Activated CD8-positive, alpha-beta memory T cell treated with anti-CD3 and anti-CD28 coated beads, Interleukin-2, amount 50 U/mL, for 4 hours (primary cell): ENCODE results near the gene CHD6.

Experiments used
- DNase-seq: peaks from one replicate; pipeline ENCODE4 v3.0.0-alpha.2; 2020

Gene CHD6

DNA sequence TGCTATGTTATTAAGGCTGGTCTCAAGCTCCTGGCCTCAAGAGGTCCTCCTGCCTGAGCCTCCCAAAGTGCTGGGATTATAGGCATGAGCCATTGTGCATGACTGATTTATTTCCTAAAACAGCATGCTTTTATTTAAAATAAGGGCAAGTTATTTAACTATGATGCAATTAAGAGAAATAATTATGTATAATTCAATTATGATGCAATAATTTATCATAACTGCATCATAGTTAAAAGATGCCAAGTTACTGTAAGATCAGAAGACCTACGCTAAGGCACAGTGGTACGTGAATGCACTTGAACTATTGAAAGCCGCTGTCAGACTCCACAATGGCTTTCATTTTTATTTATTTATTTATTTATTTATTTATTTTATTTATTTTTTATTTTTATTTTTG is 227.3 kb downstream of the CHD6 start:
- DNase-seq = no peak

- DNase-seq = no peak
Observed at GRCh38 chr20:41387444-41387851, 230.7 kb downstream of the CHD6 start.

DNA sequence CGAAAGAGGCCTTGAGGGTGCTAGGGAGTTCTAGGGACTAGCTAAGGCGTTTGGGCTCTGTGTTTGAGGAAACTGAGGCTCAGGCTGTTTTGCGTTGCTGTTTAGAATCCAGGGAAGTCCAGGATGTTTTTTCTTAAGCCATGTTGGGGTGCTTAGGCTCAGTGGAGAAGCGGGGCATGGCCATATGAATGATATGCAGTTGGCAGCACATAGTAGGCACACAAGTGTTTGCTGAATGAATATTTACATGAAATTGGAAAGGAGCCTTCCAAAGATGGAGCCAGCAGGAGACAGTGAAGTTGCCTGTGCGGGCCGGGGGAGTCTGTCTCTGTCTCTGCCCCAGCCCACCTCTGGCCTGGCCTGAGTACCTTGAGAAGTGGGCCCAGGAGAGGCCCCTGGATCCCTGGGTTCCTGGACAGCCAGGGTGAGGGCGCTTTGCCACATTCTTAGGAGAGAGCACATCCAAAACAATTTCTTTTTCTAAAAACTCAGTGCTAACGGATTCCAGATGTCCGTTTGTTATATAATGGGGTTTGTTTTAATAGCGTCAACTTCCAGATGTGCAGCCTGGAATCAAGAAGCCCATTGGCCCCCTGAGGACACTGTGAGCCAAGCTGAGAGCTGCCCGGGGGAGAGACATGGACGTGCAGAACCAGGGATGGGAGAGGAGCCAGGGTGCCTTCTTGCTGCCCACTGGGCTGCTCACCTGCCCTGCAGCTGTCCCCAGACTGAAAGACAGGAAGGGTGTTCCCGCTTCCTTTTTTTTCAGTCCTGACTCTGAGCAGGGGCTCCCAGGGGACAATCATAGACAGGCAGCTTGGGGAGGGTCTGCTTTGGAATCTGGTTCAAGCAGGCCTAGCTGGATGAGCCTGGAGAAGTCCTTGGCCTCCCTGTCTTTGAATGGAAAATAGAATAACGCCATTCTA is 231.4 kb downstream of the CHD6 start:
- DNase-seq = no peak

DNA sequence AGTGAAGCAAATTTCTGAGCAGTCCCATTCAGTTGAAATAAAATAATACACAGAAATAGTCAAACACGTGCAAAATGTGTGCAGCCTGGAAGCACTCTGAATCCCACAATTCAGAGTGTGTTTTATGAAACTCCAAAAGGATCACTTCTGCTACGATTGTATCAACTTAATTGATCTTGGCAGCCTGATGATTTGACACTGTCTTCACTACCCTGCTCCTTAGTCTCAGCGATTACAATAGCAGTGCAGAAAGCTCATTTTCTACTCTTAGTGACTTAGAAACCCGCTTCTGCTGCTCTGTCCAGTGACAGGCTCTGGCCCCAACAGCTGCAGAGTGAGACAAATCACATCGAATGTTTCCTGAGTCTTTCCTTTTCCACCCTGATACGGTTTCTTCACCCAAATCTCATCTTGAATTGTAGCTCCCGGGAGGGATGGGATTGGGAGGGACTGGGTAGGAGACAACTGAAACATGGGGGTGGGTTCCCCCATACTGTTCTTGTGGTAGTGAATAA is 235.3 kb downstream of the CHD6 start:
- no peak for DNase-seq

- no peak for DNase-seq
Observed at GRCh38 chr20:41380551-41381193, 237.5 kb downstream of the CHD6 start.

- DNase-seq = no peak
Observed at GRCh38 chr20:41379551-41379950, 238.6 kb downstream of the CHD6 start.

GRCh38 chr20:41377275-41377674 is 240.9 kb downstream of the CHD6 start:
- no peak for DNase-seq

DNA sequence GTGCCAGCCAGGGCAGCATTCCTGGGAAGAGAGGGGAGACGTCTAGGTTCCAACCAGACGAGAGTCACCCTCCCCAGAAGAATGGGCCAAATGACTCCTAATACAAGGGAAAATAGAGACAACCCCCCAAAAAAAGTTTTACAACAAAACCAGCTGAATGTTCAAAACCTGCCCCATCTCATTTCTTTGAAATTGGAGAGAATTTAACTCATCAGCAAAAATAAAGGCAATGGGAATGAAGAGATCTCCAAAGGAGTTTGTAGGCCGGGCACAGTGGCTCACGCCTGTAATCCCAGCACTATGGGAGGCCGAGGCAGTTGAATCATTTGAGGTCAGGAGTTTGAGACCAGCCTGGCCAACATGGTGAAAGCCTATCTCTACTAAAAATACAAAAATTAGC is 241.8 kb downstream of the CHD6 start:
- no peak for DNase-seq

- no peak for DNase-seq
Observed at GRCh38 chr20:41375846-41376245, 242.3 kb downstream of the CHD6 start.

DNA sequence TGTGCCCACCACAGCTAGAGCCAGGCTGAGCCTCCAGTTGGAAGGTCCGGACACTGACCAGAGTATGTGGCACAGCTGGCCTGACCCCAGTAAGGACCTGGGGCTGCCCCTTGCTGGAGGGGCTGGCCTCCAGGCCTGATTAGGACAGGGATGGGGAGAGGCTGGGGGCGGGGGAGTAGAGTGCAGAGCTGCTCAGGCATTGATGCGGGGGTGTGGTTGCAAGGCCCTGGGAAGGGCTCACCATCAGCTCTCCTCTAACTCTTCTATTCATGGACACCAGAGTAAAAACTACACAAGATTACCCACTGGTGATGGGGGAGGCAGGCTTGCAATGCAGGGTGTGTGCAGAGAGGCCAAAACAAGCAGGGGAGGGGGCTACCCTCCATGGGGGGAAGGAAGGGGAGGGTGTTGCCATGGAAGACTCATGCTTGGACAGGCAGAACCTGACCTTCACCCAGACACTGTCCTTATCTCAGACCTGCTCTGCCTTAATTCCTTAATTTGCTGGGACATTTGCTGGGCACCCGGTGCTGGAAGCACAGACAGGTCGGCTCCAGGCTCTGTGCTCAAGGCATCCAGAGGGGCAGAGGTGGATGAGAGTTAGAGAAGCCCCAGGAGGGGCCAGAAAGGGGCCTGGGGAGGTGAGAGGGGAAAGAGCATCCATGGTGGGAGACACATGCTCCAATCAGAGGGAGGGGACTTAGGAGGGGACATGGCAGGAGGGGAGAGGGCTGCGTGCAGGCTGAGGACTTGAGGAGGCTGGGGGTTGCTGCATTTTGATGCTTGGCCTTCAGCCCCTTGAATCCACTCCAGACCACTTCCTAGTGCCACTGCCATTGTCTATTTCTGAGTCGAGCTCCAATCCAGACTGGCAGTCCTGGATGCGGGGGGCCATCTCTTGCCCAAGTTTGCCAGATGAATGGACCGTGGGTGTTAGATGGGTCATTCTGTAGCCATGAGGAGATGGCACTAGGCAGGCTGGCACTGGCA is 244.0 kb downstream of the CHD6 start:
- DNase-seq = no peak

DNA sequence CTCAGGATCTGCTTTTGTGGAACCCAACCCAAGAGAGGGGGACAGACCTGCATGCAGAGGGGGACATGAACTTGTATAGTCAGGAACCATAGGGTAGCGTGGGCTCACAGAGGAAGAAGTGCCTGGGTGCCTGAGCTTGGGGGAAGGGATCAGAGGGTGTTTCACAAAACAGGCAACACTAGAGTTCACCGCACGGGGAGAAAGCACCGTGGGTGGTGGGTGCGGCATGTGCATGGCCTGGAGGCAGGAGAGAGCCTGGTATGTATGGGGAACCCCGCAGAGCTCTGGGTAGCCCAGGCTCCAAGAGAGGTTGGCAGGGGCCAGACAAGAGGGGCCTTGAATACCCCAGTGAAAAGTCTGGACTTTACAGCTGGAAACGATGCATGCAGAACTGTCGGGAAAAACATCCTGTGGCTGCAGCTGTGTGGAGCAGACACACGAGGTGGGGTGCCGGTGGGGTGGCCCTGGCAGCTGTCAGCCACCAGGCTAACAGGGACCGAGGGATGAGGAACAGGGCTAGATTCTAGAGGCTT is 244.9 kb downstream of the CHD6 start:
- DNase-seq = no peak

GRCh38 chr20:41371371-41371770 is 246.8 kb downstream of the CHD6 start:
- DNase-seq = no peak

- no peak for DNase-seq
Observed at GRCh38 chr20:41370176-41370575, 248.0 kb downstream of the CHD6 start.

- no peak for DNase-seq
Observed at GRCh38 chr20:41369673-41370072, 248.5 kb downstream of the CHD6 start.

DNA sequence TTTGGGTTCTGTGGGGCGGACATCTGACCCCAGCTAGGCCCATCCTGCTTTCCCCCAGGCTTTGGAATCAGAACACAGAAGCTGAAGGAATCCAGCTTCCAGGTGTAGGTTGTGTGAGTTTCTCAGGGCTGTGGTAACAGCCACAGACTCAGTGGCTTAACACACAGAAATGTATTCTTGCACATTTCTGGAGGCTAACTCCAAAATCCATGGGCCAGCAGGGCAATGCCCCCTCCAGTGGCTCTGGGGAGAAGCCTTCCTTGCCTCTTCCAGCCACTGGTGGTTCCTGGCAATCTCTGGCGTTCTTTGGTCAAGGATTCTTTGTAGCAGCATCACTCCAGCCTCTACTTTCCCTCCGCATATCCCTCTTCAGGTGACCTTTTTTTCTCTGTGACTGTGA is 250.2 kb downstream of the CHD6 start:
- no peak for DNase-seq

DNA sequence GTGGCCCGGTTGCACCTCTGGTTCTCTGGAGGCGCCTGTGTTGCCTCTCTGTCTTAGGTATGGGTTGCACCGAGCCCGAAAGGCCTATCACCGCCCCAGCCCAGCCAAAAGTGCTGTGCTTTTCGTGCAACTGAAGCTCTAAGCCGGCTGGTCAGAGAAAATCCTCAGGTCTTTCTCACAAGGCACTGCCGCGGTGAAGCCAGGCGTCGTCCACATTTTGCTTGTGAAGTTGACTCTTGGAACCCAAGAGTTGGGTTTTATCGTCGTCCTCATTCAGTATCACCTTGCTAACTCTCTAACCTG is 250.8 kb downstream of the CHD6 start:
- DNase-seq = no peak

- DNase-seq = no peak
Observed at GRCh38 chr20:41366546-41367392, 251.4 kb downstream of the CHD6 start, which contains the start of gene EMILIN3. Gene EMILIN3, minus strand, starts transcription at chr20:41366818. Its CDS starts 184 bp downstream, at chr20:41366634.

DNA sequence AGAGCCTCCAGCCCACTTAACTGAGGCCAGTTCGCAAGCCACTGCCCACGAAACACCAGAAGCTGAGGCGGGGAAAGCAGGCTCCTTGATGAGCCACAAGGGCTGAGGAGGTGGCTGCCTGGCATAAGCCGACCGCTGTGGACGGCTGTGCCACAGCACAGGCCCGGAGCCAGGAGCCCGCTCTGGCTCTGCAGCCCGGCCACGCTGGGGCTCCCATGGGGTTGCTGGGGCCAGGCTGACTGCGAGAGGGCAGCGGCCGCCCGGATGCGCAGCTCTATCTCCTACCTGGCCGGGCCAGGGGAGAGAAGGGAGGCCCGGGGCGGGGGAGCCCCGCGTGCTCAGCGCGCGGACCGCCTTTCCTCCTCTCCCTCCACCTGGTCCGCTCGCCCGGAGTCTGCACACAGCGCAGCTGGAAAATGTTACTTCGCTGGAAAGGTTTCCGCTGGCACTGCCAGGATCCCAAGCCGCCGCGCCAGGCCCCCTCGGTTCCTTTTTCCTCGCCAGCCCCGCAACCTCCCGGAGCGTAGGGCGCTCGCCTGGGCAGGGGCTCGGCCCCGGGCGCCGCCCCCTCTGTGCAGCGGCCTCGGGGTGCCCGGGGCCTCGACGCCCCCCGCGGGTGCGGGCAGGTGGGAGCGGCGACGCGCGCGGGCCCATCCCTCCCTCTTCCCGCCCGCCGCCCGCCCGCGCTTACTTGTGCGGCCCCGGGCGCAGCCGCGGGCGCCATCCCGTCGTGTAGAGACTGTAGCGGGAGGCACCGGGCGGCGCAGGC is 252.2 kb downstream of the CHD6 start:
- DNase-seq = no peak

DNA sequence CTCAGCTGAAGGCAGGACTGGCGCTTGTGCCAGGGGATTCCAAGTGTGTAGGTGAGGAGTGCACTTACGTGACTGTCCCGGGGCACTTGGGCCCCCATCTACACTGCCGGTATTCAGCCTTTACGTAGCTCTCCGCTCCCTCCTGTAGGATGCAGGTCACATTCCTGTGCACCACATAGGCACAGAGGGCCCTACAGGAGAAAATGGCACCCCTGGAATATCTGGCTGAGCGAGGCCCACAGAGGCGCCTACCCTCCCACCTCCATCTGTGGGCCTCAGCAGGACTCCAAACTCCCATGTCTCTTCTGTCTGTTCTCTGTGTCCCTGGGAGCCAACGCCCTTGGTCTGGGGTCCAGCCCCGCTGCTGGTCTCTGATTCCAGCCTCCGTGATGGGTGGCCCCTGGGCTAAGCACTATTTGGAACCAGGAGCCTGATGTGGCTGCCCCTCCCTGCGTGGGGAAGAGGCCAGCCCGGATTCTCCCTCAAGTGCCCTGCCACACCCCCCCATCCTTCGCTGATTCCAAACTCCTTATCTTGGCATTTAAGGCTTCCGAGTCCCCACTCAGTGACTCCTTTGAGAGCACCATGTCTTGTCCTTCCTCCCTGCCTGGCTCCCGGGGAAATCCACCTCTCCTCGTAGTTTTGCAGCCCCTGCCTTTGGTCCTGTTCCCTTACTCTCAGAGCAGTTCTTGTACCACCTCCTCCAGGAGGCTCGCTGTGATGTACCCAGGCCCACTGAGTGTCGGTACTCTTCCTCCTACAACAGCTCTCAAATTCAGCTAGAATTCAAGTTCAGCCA is 253.0 kb downstream of the CHD6 start:
- no peak for DNase-seq

- DNase-seq = no peak
Observed at GRCh38 chr20:41364236-41364855, 253.8 kb downstream of the CHD6 start.
